ENCODE data around the gene FLRT3.

DNA sequence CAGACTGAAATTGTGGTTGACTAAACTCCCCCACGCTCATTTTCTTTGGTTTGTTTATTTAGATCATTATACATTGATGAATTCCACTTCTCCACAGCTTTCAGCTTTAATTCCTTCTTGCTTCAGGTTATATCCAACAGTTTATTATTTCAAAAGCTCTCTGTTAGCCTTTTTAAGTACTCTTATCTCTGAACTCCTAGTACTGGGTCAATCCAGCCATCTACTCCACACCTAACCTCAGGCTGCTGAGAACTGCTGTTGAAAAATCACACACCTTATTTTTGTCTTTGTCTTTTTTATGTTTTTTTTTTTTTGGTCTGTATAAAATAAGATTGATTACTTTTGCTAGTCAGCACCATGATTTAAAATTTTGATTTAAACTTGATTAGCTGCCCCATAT lies 32.9 kb downstream of the FLRT3 start:
- TF ChIP-seq, protein P1, sequence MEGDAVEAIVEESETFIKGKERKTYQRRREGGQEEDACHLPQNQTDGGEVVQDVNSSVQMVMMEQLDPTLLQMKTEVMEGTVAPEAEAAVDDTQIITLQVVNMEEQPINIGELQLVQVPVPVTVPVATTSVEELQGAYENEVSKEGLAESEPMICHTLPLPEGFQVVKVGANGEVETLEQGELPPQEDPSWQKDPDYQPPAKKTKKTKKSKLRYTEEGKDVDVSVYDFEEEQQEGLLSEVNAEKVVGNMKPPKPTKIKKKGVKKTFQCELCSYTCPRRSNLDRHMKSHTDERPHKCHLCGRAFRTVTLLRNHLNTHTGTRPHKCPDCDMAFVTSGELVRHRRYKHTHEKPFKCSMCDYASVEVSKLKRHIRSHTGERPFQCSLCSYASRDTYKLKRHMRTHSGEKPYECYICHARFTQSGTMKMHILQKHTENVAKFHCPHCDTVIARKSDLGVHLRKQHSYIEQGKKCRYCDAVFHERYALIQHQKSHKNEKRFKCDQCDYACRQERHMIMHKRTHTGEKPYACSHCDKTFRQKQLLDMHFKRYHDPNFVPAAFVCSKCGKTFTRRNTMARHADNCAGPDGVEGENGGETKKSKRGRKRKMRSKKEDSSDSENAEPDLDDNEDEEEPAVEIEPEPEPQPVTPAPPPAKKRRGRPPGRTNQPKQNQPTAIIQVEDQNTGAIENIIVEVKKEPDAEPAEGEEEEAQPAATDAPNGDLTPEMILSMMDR (IDR thresholded peaks at IDR 0.05) = no peak
- TF ChIP-seq POLR2A (IDR thresholded peaks at IDR 0.05) = no peak
- no peak for TF ChIP-seq POLR2AphosphoS5 (IDR thresholded peaks at IDR 0.05)
- no peak for TF ChIP-seq EP300 (IDR thresholded peaks at IDR 0.05)
